HG02885 (cell line): ENCODE results near the gene NEUROG2.
"Not testable (repeated sequence)": the region's sequence is repeated elsewhere in the genome, so short reads cannot be mapped to it uniquely, and the experiment has no call there.

Experiments used
- ATAC-seq: cut with Tn5 transposase; IDR thresholded peaks from one replicate; pipeline ENCODE4 v1.9.1; 2021; ENCODE audit warnings: mild to moderate bottlenecking; ENCODE audit not compliant: unreplicated experiment, poor library complexity

The NEUROG2 gene

GRCh38 chr4:112516066-112516470 lies at the start of gene NEUROG2:
TSS of gene NEUROG2 (minus strand) at chr4:112516180. CDS start at chr4:112515475, 705 bp downstream.
- no peak for ATAC-seq

GRCh38 chr4:112564706-112565270 lies 48.8 kb upstream of the NEUROG2 start:
- no peak for ATAC-seq

DNA sequence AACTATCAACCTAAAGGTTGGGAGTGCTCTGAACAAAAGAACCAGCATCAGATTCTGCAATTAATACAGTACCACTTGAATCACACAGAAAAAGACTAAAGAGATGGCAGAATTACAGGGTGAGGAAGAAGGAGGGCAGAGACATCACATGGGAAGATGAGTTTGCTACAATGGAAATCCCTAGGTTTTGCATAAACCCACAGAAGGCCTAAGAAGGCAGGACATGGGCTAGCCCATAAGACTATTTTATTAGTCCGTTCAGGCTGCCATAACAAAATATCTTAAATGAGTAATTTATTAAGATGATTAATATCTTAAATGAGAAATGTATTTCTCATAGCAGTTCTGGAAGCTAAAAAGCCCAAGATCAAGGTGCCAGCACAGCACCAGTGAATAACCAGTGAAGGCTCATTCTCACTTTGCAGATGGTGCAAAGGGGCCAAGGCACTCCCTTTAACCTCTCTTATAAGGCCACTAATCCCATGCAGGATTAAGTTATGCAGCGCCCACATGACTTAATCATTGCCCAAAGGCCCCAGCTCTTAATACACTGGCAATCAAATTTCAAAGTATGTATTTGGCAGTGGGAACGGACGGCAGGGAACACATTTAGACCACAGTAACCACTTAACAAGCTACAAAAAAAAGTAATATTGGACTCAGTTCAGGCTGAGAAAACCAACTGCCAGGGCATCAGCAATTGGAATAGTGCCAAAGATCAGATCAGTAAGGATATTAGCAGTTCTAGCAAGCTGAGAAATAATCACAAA lies 47.6 kb upstream of the NEUROG2 start:
- peak; percentile 49 for ATAC-seq

GRCh38 chr4:112562254-112562879 lies 46.4 kb upstream of the NEUROG2 start:
- ATAC-seq: no peak

DNA sequence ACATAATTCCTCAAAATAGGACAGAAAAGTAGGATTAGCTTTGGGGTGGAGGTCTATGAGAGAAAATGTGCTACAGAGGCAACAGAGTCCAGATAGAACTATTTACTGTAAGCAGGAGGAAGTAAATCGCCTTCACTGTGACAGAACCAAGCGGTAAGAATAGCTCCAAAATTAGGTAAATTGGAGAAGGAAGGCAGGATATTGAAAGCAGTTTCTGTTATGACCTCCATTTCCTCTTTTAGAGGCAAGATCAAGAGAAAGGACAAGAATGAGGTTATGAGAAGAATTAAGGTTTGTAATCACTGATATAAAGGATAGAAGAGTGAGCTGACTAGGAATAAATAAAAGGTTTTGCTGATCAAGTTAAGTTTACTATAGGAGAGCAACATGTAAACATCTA lies 44.1 kb upstream of the NEUROG2 start:
- ATAC-seq: peak; percentile 76

DNA sequence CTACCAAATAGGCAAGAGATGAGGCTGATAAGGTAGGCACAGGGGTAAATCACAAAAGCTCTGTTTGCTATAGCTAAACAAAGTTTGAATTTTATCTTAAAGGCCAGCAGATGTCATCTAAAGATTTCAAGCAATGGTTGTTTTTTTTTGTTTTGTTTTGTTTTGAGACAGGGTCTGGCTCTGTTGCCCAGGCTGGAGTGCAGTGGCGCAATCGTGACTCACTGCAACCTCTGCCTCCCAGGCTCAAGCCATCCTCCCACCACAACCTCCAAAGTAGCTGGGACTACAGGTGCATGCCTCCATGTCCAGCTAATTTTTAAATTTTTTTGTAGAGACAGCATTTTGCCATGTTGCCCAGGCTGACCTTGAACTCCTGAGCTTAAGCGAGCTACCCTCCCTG lies 43.1 kb upstream of the NEUROG2 start:
- no peak for ATAC-seq

- ATAC-seq: no peak
These were observed 41.9 kb upstream of the NEUROG2 start for GRCh38 chr4:112557676-112558411.

DNA sequence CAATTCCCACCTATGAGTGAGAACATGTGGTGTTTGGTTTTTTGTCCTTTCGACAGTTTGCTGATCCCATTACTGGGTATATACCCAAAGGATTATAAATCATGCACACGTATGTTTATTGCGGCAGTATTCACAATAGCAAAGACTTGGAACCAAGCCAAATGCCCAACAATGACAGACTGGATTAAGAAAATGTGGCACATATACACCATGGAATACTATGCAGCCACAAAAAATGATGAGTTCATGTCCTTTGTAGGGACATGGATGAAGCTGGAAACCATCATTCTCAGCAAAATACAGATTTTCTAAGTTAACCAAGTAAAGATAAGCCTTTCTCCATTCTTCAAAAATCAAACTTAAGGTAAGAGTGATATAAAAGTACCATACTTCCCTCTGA lies 38.3 kb upstream of the NEUROG2 start:
- ATAC-seq: not testable (repeated sequence)

GRCh38 chr4:112552668-112553067 lies 36.7 kb upstream of the NEUROG2 start:
- ATAC-seq: no peak

- no peak for ATAC-seq
These were observed 34.7 kb upstream of the NEUROG2 start for GRCh38 chr4:112550728-112551127.

- no peak for ATAC-seq
These were observed 30.5 kb upstream of the NEUROG2 start for GRCh38 chr4:112546476-112546875.

- no peak for ATAC-seq
These were observed 29.4 kb upstream of the NEUROG2 start for GRCh38 chr4:112545346-112545745.

DNA sequence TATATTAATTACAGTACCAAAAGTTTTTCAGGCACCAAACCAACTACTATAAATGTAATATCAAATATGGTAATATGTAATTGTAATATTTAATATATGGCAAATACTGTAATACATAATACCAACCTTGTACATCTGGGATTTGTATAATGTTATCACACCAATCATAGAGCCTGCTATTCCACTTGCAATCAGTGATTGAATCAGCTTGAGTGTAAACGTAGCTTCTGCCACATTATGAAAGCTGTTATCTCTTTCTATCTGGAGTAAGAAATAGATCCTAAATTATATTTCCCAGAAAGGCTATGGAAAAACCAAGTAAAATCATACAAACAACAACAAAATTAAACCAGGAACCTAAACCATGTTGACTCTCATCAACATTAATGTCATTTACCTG lies 24.7 kb upstream of the NEUROG2 start:
- no peak for ATAC-seq

GRCh38 chr4:112536123-112536522 lies 20.1 kb upstream of the NEUROG2 start:
- ATAC-seq: no peak

DNA sequence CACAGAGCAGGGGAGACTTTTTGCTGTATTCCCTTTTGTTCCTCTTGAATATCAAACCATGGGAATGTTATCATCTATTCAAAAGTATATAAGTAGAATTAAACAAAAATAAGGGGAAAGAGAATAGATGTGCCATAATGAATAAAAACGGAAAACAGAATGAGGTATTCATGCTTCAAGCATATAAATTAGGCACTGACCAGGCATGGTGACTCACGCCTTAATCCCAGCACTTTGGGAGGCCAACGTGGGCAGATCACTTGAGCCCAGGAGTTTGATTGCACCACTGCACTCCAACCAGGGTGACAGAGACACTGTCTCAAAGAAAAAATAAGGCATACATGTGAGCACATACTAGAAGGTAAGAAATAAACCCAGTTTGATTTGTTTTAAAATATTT lies 16.3 kb upstream of the NEUROG2 start:
- ATAC-seq: no peak

- ATAC-seq: no peak
These were observed 15.2 kb upstream of the NEUROG2 start for GRCh38 chr4:112531146-112531545.

DNA sequence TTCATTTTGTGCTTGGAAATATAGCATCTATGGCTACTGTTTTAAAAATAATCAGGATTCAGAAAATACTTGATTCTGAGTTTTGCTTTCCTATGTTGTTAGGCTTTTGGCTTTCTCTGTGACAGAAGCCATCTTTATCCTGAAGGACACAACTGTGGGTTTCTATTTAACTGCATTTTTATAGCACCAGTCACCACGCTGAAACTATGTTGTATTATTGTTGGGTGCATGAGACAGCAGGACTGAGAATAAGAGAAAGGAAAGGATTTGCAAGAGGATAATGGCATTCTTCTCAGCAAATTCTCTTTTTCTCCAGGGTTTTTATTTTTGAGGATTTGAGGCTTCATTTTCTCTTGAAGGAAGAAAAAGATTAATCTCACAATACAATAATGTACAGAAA lies 10.1 kb upstream of the NEUROG2 start:
- no peak for ATAC-seq

- peak; percentile 88 for ATAC-seq
These were observed 8.0 kb upstream of the NEUROG2 start for GRCh38 chr4:112523764-112524505.

GRCh38 chr4:112523008-112523721 lies 7.2 kb upstream of the NEUROG2 start:
- peak; percentile 48 for ATAC-seq

GRCh38 chr4:112522431-112522830 lies 6.5 kb upstream of the NEUROG2 start:
- ATAC-seq: not testable (repeated sequence)
